ENCODE results near the gene CCDC74A. TPM values are rescaled to one million over a fixed set of nuclear protein-coding genes. Genes with fewer than 3 reads are reported as not detected.
"Not testable (repeated sequence)": the region's sequence is repeated elsewhere in the genome, so short reads cannot be mapped to it uniquely, and the experiment has no call there.

Gene CCDC74A
- total RNA-seq, 2 donors from 2014 or later: 2.1 to 2.5 TPM

GRCh38 chr2:131515235-131515634, 12.5 kb upstream of the CCDC74A start:
- ATAC-seq: peak; percentile 31 to 41
- H3K36me3 Mint-ChIP-seq; H3K4me3 Mint-ChIP-seq; DNase-seq (ENCODE audit: low spot score); H3K27me3 Mint-ChIP-seq; H3K9me3 Mint-ChIP-seq: not testable (repeated sequence)
- Mint-ChIP-seq H3K4me1 (ENCODE audit: low read depth in 2 of 2) (peaks cover 20 to 21% of the 10 kb centered on the region in 2 donors), H3K27ac (peak overlapping the region in 1 of 2 donors; percentile 71)

- Mint-ChIP-seq H3K9me3 (no peaks in the 10 kb centered on the region), H3K36me3 (no peaks in the 10 kb centered on the region), H3K4me1 (ENCODE audit: low read depth in 2 of 2) (peaks cover 20 to 21% of the 10 kb centered on the region in 2 donors), H3K4me3 (no peak overlapping the region), H3K27ac (no peak overlapping the region), H3K27me3 (no peaks in the 10 kb centered on the region)
- DNase-seq (ENCODE audit: low spot score) (no peak), ATAC-seq (no peak)
Observed at GRCh38 chr2:131516011-131516410, 11.7 kb upstream of the CCDC74A start.

- H3K9me3 Mint-ChIP-seq; H3K27ac Mint-ChIP-seq; H3K4me3 Mint-ChIP-seq; ATAC-seq; H3K36me3 Mint-ChIP-seq; DNase-seq (ENCODE audit: low spot score); H3K27me3 Mint-ChIP-seq: not testable (repeated sequence)
- H3K4me1 Mint-ChIP-seq (ENCODE audit: low read depth in 2 of 2): peaks cover 20 to 21% of the 10 kb centered on the region in 2 donors
Observed at GRCh38 chr2:131516621-131517020, 11.1 kb upstream of the CCDC74A start.

GRCh38 chr2:131517106-131517831, 10.4 kb upstream of the CCDC74A start:
- H3K27me3 Mint-ChIP-seq: no peaks in the 10 kb centered on the region
- no peak for ATAC-seq
- DNase-seq (ENCODE audit: low spot score): no peak
- no peaks in the 10 kb centered on the region for H3K36me3 Mint-ChIP-seq
- H3K27ac Mint-ChIP-seq: no peak overlapping the region
- H3K9me3 Mint-ChIP-seq: no peaks in the 10 kb centered on the region
- H3K4me3 Mint-ChIP-seq: no peak overlapping the region
- H3K4me1 Mint-ChIP-seq (ENCODE audit: low read depth in 2 of 2): peaks cover 18 to 19% of the 10 kb centered on the region in 2 donors

- peaks cover 15% of the 10 kb centered on the region in 2 donors for H3K4me1 Mint-ChIP-seq (ENCODE audit: low read depth in 2 of 2)
- H3K27ac Mint-ChIP-seq; H3K9me3 Mint-ChIP-seq; H3K4me3 Mint-ChIP-seq; H3K27me3 Mint-ChIP-seq; ATAC-seq; DNase-seq (ENCODE audit: low spot score); H3K36me3 Mint-ChIP-seq: not testable (repeated sequence)
Observed at GRCh38 chr2:131517856-131518255, 9.8 kb upstream of the CCDC74A start.

GRCh38 chr2:131518531-131518930, 9.2 kb upstream of the CCDC74A start:
- peaks cover 15% of the 10 kb centered on the region in 2 donors for H3K4me1 Mint-ChIP-seq (ENCODE audit: low read depth in 2 of 2)
- ATAC-seq; H3K27ac Mint-ChIP-seq; H3K4me3 Mint-ChIP-seq; H3K36me3 Mint-ChIP-seq; DNase-seq (ENCODE audit: low spot score); H3K27me3 Mint-ChIP-seq; H3K9me3 Mint-ChIP-seq: not testable (repeated sequence)

- Mint-ChIP-seq H3K27ac (no peak overlapping the region), H3K27me3 (no peaks in the 10 kb centered on the region), H3K4me3 (no peak overlapping the region), H3K9me3 (no peaks in the 10 kb centered on the region), H3K4me1 (ENCODE audit: low read depth in 2 of 2) (peaks cover 7 to 9% of the 10 kb centered on the region in 2 donors), H3K36me3 (no peaks in the 10 kb centered on the region)
- DNase-seq (ENCODE audit: low spot score): no peak
- ATAC-seq: no peak
Observed at GRCh38 chr2:131519466-131519865, 8.2 kb upstream of the CCDC74A start.

GRCh38 chr2:131519871-131520470, 7.7 kb upstream of the CCDC74A start:
- not testable (repeated sequence) for H3K27me3 Mint-ChIP-seq; H3K27ac Mint-ChIP-seq; H3K36me3 Mint-ChIP-seq; H3K4me1 Mint-ChIP-seq (ENCODE audit: low read depth in 2 of 2); ATAC-seq; DNase-seq (ENCODE audit: low spot score); H3K9me3 Mint-ChIP-seq; H3K4me3 Mint-ChIP-seq

- Mint-ChIP-seq H3K27ac (no peak overlapping the region), H3K36me3 (no peaks in the 10 kb centered on the region), H3K9me3 (no peaks in the 10 kb centered on the region), H3K27me3 (no peaks in the 10 kb centered on the region), H3K4me3 (no peak overlapping the region), H3K4me1 (ENCODE audit: low read depth in 2 of 2) (peaks cover 0 to 2% of the 10 kb centered on the region in 2 donors)
- no peak for DNase-seq (ENCODE audit: low spot score)
- ATAC-seq: no peak
Observed at GRCh38 chr2:131520526-131520925, 7.2 kb upstream of the CCDC74A start.

- DNase-seq (ENCODE audit: low spot score); H3K27me3 Mint-ChIP-seq; ATAC-seq; H3K27ac Mint-ChIP-seq; H3K4me3 Mint-ChIP-seq; H3K4me1 Mint-ChIP-seq (ENCODE audit: low read depth in 2 of 2); H3K36me3 Mint-ChIP-seq; H3K9me3 Mint-ChIP-seq: not testable (repeated sequence)
Observed at GRCh38 chr2:131521524-131521923, 6.2 kb upstream of the CCDC74A start.

- no peak overlapping the region for H3K27ac Mint-ChIP-seq
- no peaks in the 10 kb centered on the region for H3K9me3 Mint-ChIP-seq
- H3K27me3 Mint-ChIP-seq: no peaks in the 10 kb centered on the region
- no peaks in the 10 kb centered on the region for H3K36me3 Mint-ChIP-seq
- no peak for ATAC-seq
- H3K4me3 Mint-ChIP-seq: no peak overlapping the region
- peaks cover 5% of the 10 kb centered on the region in 2 donors for H3K4me1 Mint-ChIP-seq (ENCODE audit: low read depth in 2 of 2)
- no peak for DNase-seq (ENCODE audit: low spot score)
Observed at GRCh38 chr2:131521961-131522781, 5.5 kb upstream of the CCDC74A start.

GRCh38 chr2:131525256-131525655, 2.4 kb upstream of the CCDC74A start:
- H3K27ac Mint-ChIP-seq: peak overlapping the region in 1 of 2 donors; percentile 62
- not testable (repeated sequence) for DNase-seq (ENCODE audit: low spot score); H3K4me3 Mint-ChIP-seq; H3K36me3 Mint-ChIP-seq; ATAC-seq; H3K27me3 Mint-ChIP-seq; H3K9me3 Mint-ChIP-seq
- peaks cover 14 to 16% of the 10 kb centered on the region in 2 donors for H3K4me1 Mint-ChIP-seq (ENCODE audit: low read depth in 2 of 2)

GRCh38 chr2:131528981-131529863, 1.5 kb downstream of the CCDC74A start:
- H3K9me3 Mint-ChIP-seq; H3K27ac Mint-ChIP-seq; H3K36me3 Mint-ChIP-seq; DNase-seq (ENCODE audit: low spot score); H3K27me3 Mint-ChIP-seq: not testable (repeated sequence)
- ATAC-seq: peak; percentile 71 to 80
- peak overlapping the region; percentile 72 for H3K4me3 Mint-ChIP-seq
- H3K4me1 Mint-ChIP-seq (ENCODE audit: low read depth in 2 of 2): peaks cover 14 to 16% of the 10 kb centered on the region in 2 donors
